ENCODE results near the gene ALDH3A2. TPM values are rescaled to one million over a fixed set of nuclear protein-coding genes. Genes with fewer than 3 reads are reported as not detected.
A peak's percentile ranks its signal among the peaks of the same experiment; 100 is the strongest.

Gene ALDH3A2
- total and polyA plus RNA-seq, 2 of the 8 experiments (the other 6 are each of a cell fraction or from before 2014, with no cell fraction given): 20.6 to 72.9 TPM

- ChIA-PET POLR2A (ENCODE audit: partially characterized antibody) (interaction anchor here (0.9 kb wide), 1 partner anchor 17 kb away, joined by 3 read pairs; no protein-coding TSS in a partner anchor), CTCF (ENCODE audit: partially characterized antibody) (interaction anchor here (0.6 to 1.9 kb wide), 10 partner anchors 18 to 309 kb away, joined by 3 to 5 read pairs (median 3); no protein-coding TSS in a partner anchor)
- Histone ChIP-seq H4K91ac (replicated peaks; ENCODE audit: insufficient read length, low read length) (no peak overlapping the region), H3K4me3 (ENCODE audit: extremely low read depth in 1 of 4, insufficient read depth in 2 of 4, low read depth in 3 of 4, low read length in 4 of 4) (no peak overlapping the region), H2BK5ac (ENCODE audit: low read depth, low read length) (no peak overlapping the region), H3K27ac (ENCODE audit: low read depth, low read length) (no peak overlapping the region), H3K27me3 (replicated peaks in 1 of 4; ENCODE audit: control insufficient read depth in 3 of 4, extremely low read depth in 1 of 4, insufficient read depth in 3 of 4, low read length in 3 of 4) (no peaks in the 10 kb centered on the region), H4K20me1 (replicated peaks in 1 of 2; ENCODE audit: control insufficient read depth in 1 of 2, insufficient read depth in 2 of 2, low read length in 2 of 2) (peaks cover 0 to 2% of the 10 kb centered on the region in 2 experiments), H2AK5ac (ENCODE audit: low read depth, low read length) (no peak overlapping the region), H4K5ac (ENCODE audit: insufficient read length, low read depth, low read length) (no peak overlapping the region), H2BK120ac (replicated peaks; ENCODE audit: low read depth, low read length) (no peak overlapping the region), H3K14ac (ENCODE audit: insufficient read length) (no peak overlapping the region), H3K4me2 (ENCODE audit: insufficient read depth in 1 of 2, low read depth in 2 of 2, low read length in 2 of 2) (no peak overlapping the region), H3K9me3 (ENCODE audit: insufficient read depth in 2 of 2, low read depth in 1 of 2, low read length in 1 of 2) (peaks cover 7 to 20% of the 10 kb centered on the region in 2 experiments), H3K36me3 (ENCODE audit: control insufficient read depth in 2 of 4, insufficient read depth in 4 of 4, low read length in 3 of 4) (peaks cover 2 to 42% (median 19%) of the 10 kb centered on the region in 4 experiments; a peak in 7 of 8 replicates), H2AFZ (ENCODE audit: low read length) (no peak overlapping the region), H2BK20ac (ENCODE audit: low read length) (no peak overlapping the region), H3K4ac (replicated peaks; ENCODE audit: insufficient read length, low read depth, low read length) (no peak overlapping the region), H3K23me2 (ENCODE audit: low read depth, low read length) (no peaks in the 10 kb centered on the region), H3K79me2 (ENCODE audit: control insufficient read depth in 1 of 2, insufficient read depth in 2 of 2, low read length in 2 of 2) (no peaks in the 10 kb centered on the region), H3K23ac (ENCODE audit: insufficient read length) (no peak overlapping the region), H3K56ac (replicated peaks; ENCODE audit: insufficient read length, low read depth, low read length) (no peak overlapping the region), H3K18ac (ENCODE audit: extremely low read depth, low read length) (no peak overlapping the region), H2BK15ac (ENCODE audit: low read length) (no peak overlapping the region), H3K79me1 (ENCODE audit: low read depth, low read length) (no peaks in the 10 kb centered on the region; the same call in 1 of the 2 replicates), H2BK12ac (ENCODE audit: low read depth, low read length) (no peak overlapping the region), H3K9ac (replicated peaks in 1 of 4; ENCODE audit: extremely low read depth in 1 of 4, low read depth in 3 of 4, low read length in 3 of 4) (no peak overlapping the region), H3K4me1 (replicated peaks in 1 of 4; ENCODE audit: control insufficient read depth in 3 of 4, insufficient read depth in 4 of 4, low read length in 3 of 4) (no peaks in the 10 kb centered on the region), H4K8ac (ENCODE audit: extremely low read depth, insufficient read depth, low read length) (no peak overlapping the region)
- 89% methylated on average over 5 of the region's 5 CpGs; no CpG with 5 or more reads in 1 of the 2 experiments for WGBS, 2 experiments (ENCODE audit: extremely low coverage in 1 of 2, insufficient coverage in 1 of 2, insufficient read length in 1 of 2, insufficient replicate concordance in 2 of 2, low coverage in 1 of 2, low lambda C conversion rate in 2 of 2, missing lambda C conversion rate in 1 of 2)
- peak in 1 of 2 experiments; percentile 1 for DNase-seq (ENCODE audit: low read depth in 1 of 2, low spot score in 2 of 2)
- TF ChIP-seq RAD21 (IDR thresholded peaks at IDR 0.05 in 1 of 2, conservative IDR thresholded peaks at IDR 0.05 in 1 of 2; ENCODE audit: low read depth in 2 of 2, low read length in 2 of 2): 0 out of 4 replicates have a peak, but pooled peaks of 1 of the 2 experiments have one; percentile 4
- TF ChIP-seq SRF (IDR thresholded peaks at IDR 0.05; ENCODE audit: low read depth, low read length): no peak
- no peak for FAIRE-seq
Measured at GRCh38 chr17:19672009-19672750, 23.6 kb downstream of the ALDH3A2 start.

All from H1 (cell line).